ENCODE measurements around the gene CDHR2. TPM values are rescaled to one million over a fixed set of nuclear protein-coding genes. Genes with fewer than 3 reads are reported as not detected.

The CDHR2 gene
- total RNA-seq, 1 donor from 2014 or later = not detected

DNA sequence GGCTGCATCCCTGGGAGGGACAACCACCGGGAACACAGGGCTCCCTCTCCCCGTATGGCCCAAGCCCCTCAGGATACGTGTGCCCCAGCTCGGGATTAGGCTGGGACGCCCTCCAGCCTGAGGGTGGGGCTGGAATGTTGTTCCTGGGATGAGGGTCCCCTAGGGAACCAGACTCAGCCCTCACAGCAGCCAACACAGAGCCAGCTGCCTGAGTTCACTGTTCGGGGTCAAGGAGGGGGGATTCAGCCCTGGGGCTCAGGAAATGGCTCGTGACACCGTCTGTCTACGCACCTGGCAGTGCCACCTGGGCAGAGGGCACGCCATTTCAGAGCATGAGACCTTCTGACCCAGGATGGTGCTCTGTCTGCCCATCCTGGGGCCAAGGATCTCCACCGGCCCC lies 20.8 kb upstream of the CDHR2 start:
- H3K36me3 ChIP-seq (ENCODE audit: control insufficient read depth in 3 of 3, insufficient read depth in 3 of 3, low read length in 3 of 3) = peaks cover 27 to 40% (median 36%) of the 10 kb centered on the region in 3 donors
- H3K27me3 ChIP-seq (ENCODE audit: control insufficient read depth in 3 of 3, insufficient read depth in 3 of 3, low read length in 3 of 3) = no peaks in the 10 kb centered on the region
- peaks cover 14 to 17% (median 17%) of the 10 kb centered on the region in 3 donors for H3K4me1 ChIP-seq (ENCODE audit: control insufficient read depth in 3 of 3, insufficient read depth in 3 of 3, low read length in 3 of 3)
- H3K9ac ChIP-seq (ENCODE audit: low read depth in 1 of 3, low read length in 3 of 3) = no peak overlapping the region
- H3K9me3 ChIP-seq (ENCODE audit: control insufficient read depth in 3 of 3, low read length in 3 of 3) = no peaks in the 10 kb centered on the region
- H3K4me3 ChIP-seq (ENCODE audit: low read length in 3 of 3) = no peak overlapping the region
- H3K27ac ChIP-seq (ENCODE audit: low read depth, low read length) = no peak overlapping the region

DNA sequence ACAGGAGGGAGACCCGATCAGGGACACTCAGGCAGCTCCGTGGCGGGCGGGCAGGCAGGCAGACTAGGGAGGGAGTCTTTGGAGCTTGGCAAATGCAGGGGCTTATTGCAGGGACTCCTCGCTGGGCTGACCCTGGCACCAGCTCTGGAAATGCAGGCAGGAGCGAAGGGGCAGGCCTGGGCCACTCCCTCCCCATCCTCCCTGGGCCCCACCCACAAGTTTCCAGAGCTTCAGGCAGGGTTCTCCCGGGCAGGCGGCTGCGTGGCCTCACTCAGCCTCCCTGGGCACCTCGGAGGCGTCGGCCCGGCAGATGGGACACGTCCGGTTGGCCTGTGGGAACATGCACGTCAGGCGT lies 20.4 kb upstream of the CDHR2 start:
- H3K9me3 ChIP-seq (ENCODE audit: control insufficient read depth in 3 of 3, low read length in 3 of 3) = no peaks in the 10 kb centered on the region
- H3K36me3 ChIP-seq (ENCODE audit: control insufficient read depth in 3 of 3, insufficient read depth in 3 of 3, low read length in 3 of 3) = peaks cover 27 to 40% (median 36%) of the 10 kb centered on the region in 3 donors
- no peak overlapping the region for H3K27ac ChIP-seq (ENCODE audit: low read depth, low read length)
- no peaks in the 10 kb centered on the region for H3K27me3 ChIP-seq (ENCODE audit: control insufficient read depth in 3 of 3, insufficient read depth in 3 of 3, low read length in 3 of 3)
- no peak overlapping the region for H3K4me3 ChIP-seq (ENCODE audit: low read length in 3 of 3)
- no peak overlapping the region for H3K9ac ChIP-seq (ENCODE audit: low read depth in 1 of 3, low read length in 3 of 3)
- peaks cover 18 to 22% (median 21%) of the 10 kb centered on the region in 3 donors for H3K4me1 ChIP-seq (ENCODE audit: control insufficient read depth in 3 of 3, insufficient read depth in 3 of 3, low read length in 3 of 3)

DNA sequence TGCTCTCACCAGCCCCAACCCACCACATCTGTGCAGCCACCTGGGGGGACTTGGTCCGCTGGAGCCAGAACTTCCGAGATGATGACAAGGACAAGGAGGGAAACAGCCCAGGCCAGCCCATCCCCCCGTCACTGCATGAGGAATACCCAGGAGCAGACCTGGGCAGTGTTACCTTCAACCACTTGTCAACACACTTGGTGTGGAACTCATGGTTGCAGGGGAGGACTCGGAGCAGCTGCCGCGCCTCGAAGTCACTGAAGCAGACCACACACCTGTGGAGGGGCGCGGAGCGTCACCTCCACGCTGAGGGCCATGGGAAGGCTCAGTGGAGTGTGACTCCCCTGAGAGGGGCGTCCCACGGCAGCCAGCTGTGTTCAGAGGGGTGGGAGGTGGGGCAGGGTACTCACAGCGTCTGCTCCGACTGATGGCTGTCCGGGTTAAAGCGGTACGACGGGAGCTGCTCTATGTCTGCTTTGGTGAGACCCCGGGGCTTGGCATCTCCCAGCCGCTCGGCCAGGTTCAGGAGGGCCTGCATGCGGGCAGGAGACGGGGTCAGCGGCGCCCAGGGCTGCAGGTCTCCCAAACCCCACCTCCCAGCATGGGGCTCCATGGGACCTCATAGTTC lies 19.9 kb upstream of the CDHR2 start:
- H3K9me3 ChIP-seq (ENCODE audit: control insufficient read depth in 3 of 3, low read length in 3 of 3) = no peaks in the 10 kb centered on the region
- no peaks in the 10 kb centered on the region for H3K27me3 ChIP-seq (ENCODE audit: control insufficient read depth in 3 of 3, insufficient read depth in 3 of 3, low read length in 3 of 3)
- no peak overlapping the region for H3K4me3 ChIP-seq (ENCODE audit: low read length in 3 of 3)
- H3K9ac ChIP-seq (ENCODE audit: low read depth in 1 of 3, low read length in 3 of 3) = no peak overlapping the region
- H3K36me3 ChIP-seq (ENCODE audit: control insufficient read depth in 3 of 3, insufficient read depth in 3 of 3, low read length in 3 of 3) = peaks cover 27 to 40% (median 36%) of the 10 kb centered on the region in 3 donors
- peaks cover 23 to 27% (median 26%) of the 10 kb centered on the region in 3 donors for H3K4me1 ChIP-seq (ENCODE audit: control insufficient read depth in 3 of 3, insufficient read depth in 3 of 3, low read length in 3 of 3)
- H3K27ac ChIP-seq (ENCODE audit: low read depth, low read length) = no peak overlapping the region

DNA sequence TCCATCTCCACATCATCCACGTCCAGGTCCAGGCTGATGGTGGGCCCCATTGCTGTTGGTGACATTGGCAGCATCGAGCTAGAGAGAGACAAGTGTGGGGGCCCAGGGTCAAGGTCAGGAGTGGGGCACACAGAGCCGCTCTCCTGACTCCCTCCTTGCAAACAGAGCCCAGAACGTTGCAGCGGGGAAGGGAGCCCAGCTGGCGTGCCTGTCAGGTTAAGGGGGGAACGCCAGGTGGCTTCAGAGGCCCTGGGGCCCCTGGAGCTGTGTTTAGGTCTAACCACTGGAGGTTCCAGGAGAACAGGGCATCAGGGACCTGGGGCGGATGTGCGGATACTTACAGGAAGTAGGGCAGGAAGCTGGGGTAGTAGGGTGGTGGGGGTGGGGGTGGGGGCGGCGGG lies 19.4 kb upstream of the CDHR2 start:
- Histone ChIP-seq H3K9ac (ENCODE audit: low read depth in 1 of 3, low read length in 3 of 3) (no peak overlapping the region), H3K4me1 (ENCODE audit: control insufficient read depth in 3 of 3, insufficient read depth in 3 of 3, low read length in 3 of 3) (peaks cover 28 to 32% (median 31%) of the 10 kb centered on the region in 3 donors), H3K36me3 (ENCODE audit: control insufficient read depth in 3 of 3, insufficient read depth in 3 of 3, low read length in 3 of 3) (peaks cover 27 to 40% (median 36%) of the 10 kb centered on the region in 3 donors), H3K27ac (ENCODE audit: low read depth, low read length) (no peak overlapping the region), H3K9me3 (ENCODE audit: control insufficient read depth in 3 of 3, low read length in 3 of 3) (no peaks in the 10 kb centered on the region), H3K4me3 (ENCODE audit: low read length in 3 of 3) (no peak overlapping the region), H3K27me3 (ENCODE audit: control insufficient read depth in 3 of 3, insufficient read depth in 3 of 3, low read length in 3 of 3) (no peaks in the 10 kb centered on the region)

DNA sequence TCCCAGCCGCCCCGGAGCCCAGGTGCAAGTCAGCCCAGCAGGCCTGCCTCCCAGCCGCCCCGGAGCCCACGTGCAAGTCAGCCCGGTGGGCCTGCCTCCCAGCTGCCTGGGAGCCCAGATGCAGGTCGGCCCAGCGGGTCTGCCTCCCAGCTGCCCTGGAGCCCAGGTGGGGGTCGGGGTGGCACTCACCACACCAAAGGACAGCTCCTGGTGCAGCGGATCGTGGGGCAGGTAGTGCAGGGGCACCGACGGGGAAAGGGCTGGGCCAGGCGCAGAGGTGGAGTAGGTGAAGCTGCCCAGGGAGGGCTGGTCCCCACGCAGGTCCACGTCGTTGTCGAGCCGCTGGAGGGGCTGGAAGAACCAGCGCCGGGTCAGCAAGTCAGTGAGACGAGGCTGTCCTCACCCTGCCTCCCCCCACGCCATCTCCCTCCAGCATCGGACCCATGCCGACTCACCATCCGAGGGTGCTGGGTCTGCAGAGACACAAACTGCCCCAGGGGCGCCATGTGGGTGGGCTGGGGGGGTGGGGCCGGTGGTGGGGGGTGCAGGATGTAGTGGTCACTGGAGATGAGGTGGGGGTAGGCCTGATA lies 18.7 kb upstream of the CDHR2 start:
- no peaks in the 10 kb centered on the region for H3K27me3 ChIP-seq (ENCODE audit: control insufficient read depth in 3 of 3, insufficient read depth in 3 of 3, low read length in 3 of 3)
- H3K9ac ChIP-seq (ENCODE audit: low read depth in 1 of 3, low read length in 3 of 3) = no peak overlapping the region
- peaks cover 36 to 39% (median 39%) of the 10 kb centered on the region in 3 donors for H3K4me1 ChIP-seq (ENCODE audit: control insufficient read depth in 3 of 3, insufficient read depth in 3 of 3, low read length in 3 of 3)
- no peak overlapping the region for H3K4me3 ChIP-seq (ENCODE audit: low read length in 3 of 3)
- no peak overlapping the region for H3K27ac ChIP-seq (ENCODE audit: low read depth, low read length)
- no peaks in the 10 kb centered on the region for H3K9me3 ChIP-seq (ENCODE audit: control insufficient read depth in 3 of 3, low read length in 3 of 3)
- H3K36me3 ChIP-seq (ENCODE audit: control insufficient read depth in 3 of 3, insufficient read depth in 3 of 3, low read length in 3 of 3) = peaks cover 27 to 40% (median 36%) of the 10 kb centered on the region in 3 donors

DNA sequence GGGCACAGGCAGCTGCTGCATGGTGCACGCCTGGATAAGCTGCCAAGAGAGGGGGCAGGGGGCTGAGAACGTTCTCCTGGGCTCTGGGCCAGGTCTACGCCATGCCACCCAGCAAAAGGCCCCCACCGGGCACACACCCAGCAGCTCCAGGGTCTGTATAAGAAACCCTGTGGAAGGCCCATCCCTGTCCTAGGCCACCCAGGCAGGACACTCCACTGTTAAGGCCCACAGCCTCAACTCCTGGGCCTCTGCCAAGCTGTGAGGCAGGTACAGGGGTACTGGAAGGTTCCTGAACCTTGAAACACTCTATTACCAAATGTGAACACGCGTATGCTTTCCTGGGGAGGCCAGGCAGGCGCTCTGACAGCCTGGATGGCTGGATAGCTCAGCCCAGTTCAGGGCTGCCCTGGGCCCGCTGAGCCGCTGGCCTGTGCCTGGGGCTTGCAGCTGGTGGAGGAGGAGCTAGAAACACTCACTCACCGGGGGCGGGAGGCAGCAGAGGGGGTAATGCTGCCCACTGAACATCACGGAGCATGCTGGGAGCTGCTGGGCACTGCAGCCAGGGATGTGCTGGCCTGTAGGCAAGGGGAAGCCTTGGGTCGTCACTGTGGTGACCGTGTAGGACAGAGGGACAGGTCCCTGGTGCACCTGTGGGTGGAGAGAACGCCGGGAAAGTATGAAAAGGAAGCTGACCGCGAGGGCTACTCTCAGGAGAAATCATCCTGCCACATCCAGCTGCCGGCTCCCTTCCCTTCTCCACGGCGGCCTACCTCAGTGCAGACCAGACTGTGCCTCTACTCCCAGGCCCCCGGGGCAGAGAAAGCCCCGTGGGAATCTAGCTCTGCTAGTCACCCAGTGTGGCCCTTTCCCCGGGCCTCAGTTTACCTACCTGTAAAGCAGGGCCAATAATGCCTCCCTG lies 17.9 kb upstream of the CDHR2 start:
- Histone ChIP-seq H3K9ac (ENCODE audit: low read depth in 1 of 3, low read length in 3 of 3) (no peak overlapping the region), H3K4me1 (ENCODE audit: control insufficient read depth in 3 of 3, insufficient read depth in 3 of 3, low read length in 3 of 3) (peaks cover 43 to 47% (median 46%) of the 10 kb centered on the region in 3 donors), H3K4me3 (ENCODE audit: low read length in 3 of 3) (no peak overlapping the region), H3K27ac (ENCODE audit: low read depth, low read length) (no peak overlapping the region), H3K36me3 (ENCODE audit: control insufficient read depth in 3 of 3, insufficient read depth in 3 of 3, low read length in 3 of 3) (peaks cover 27 to 40% (median 36%) of the 10 kb centered on the region in 3 donors), H3K27me3 (ENCODE audit: control insufficient read depth in 3 of 3, insufficient read depth in 3 of 3, low read length in 3 of 3) (no peaks in the 10 kb centered on the region), H3K9me3 (ENCODE audit: control insufficient read depth in 3 of 3, low read length in 3 of 3) (no peaks in the 10 kb centered on the region)

DNA sequence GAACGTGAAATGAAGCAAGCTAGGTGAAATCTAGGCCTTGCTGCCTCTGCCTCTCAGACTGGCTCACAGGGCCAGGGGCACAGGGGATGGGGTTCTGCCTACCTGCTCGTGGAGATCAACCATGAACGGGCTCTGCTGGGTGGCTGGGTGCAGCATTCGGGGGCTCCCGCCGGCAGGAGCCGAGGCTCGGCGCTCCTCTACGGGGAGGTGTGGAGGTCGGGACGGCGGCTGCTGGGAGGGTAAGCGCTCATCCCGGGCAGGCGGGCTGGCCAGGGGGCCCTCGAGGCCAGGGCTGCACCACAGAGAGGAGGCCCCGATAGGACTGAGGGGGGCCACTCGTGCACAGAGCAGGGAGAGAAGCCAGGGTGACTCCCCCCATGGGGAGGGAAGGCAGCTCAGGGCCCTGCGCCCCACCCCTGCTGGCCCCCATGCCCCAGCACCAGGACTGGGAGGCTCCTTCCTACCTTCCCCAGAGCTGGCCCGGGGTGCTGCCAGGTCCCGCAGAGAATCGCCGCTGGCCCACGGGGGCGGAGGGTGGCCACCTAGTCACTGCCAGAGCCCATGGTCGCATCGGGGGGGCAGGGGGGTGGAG lies 17.1 kb upstream of the CDHR2 start:
- no peaks in the 10 kb centered on the region for H3K27me3 ChIP-seq (ENCODE audit: control insufficient read depth in 3 of 3, insufficient read depth in 3 of 3, low read length in 3 of 3)
- no peaks in the 10 kb centered on the region for H3K9me3 ChIP-seq (ENCODE audit: control insufficient read depth in 3 of 3, low read length in 3 of 3)
- H3K9ac ChIP-seq (ENCODE audit: low read depth in 1 of 3, low read length in 3 of 3) = no peak overlapping the region
- no peak overlapping the region for H3K4me3 ChIP-seq (ENCODE audit: low read length in 3 of 3)
- H3K4me1 ChIP-seq (ENCODE audit: control insufficient read depth in 3 of 3, insufficient read depth in 3 of 3, low read length in 3 of 3) = peaks cover 45 to 49% (median 47%) of the 10 kb centered on the region in 3 donors
- H3K27ac ChIP-seq (ENCODE audit: low read depth, low read length) = no peak overlapping the region
- peaks cover 27 to 40% (median 36%) of the 10 kb centered on the region in 3 donors for H3K36me3 ChIP-seq (ENCODE audit: control insufficient read depth in 3 of 3, insufficient read depth in 3 of 3, low read length in 3 of 3)

DNA sequence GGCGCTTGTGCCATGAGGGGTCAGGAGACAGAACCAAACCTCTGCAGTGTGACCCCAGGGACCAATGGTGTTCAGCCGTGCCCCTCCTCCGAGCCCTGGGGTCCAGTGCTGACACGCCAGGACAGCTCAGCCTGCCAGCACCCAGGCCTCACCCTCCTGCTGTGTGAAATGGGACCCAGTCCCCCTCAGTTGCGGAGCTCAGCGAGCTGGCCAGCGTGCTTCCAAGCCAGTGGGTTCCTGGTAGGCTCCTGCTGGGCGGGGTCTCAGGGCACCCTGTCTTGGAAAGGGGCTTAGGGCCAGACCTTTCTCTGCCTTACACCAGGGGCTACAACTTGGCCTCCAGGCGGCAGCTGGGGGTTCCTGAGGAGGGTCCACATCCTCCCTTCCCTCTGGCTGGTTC lies 16.3 kb upstream of the CDHR2 start:
- H3K27ac ChIP-seq (ENCODE audit: low read depth, low read length) = peak overlapping the region; percentile 8
- no peak overlapping the region for H3K4me3 ChIP-seq (ENCODE audit: low read length in 3 of 3)

DNA sequence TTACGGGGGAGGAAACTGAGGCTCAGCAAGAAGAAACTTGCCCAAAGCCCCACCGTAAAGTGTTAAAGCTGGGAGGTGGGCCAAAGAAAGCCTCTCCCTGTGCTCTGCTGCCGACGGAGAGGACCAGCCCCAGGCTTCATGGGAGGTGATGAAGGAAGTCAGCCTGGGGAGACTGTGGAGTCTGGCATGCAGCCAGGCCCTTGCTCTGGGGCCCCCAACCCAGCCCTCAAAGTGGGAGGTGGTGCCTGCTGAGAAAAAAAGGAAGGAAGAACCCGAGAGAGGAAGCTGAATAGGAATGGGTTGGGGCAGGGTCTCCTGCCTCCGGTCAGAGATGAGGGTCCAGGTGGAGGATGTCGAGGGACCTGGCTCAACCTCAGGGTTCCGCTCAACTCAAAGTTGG lies 15.8 kb upstream of the CDHR2 start:
- H3K9me3 ChIP-seq (ENCODE audit: control insufficient read depth in 3 of 3, low read length in 3 of 3) = no peaks in the 10 kb centered on the region
- H3K9ac ChIP-seq (ENCODE audit: low read depth in 1 of 3, low read length in 3 of 3) = peak overlapping the region in 2 of 3 donors; percentile 33 to 95
- peaks cover 48 to 57% (median 52%) of the 10 kb centered on the region in 3 donors for H3K4me1 ChIP-seq (ENCODE audit: control insufficient read depth in 3 of 3, insufficient read depth in 3 of 3, low read length in 3 of 3)
- peak overlapping the region in 2 of 3 donors; percentile 0 to 29 for H3K4me3 ChIP-seq (ENCODE audit: low read length in 3 of 3)
- H3K27ac ChIP-seq (ENCODE audit: low read depth, low read length) = peak overlapping the region; percentile 97
- H3K36me3 ChIP-seq (ENCODE audit: control insufficient read depth in 3 of 3, insufficient read depth in 3 of 3, low read length in 3 of 3) = peaks cover 19 to 30% (median 29%) of the 10 kb centered on the region in 3 donors
- H3K27me3 ChIP-seq (ENCODE audit: control insufficient read depth in 3 of 3, insufficient read depth in 3 of 3, low read length in 3 of 3) = no peaks in the 10 kb centered on the region

More for the DNA sequence above, 16.3 kb upstream of the CDHR2 start:
- Histone ChIP-seq H3K9me3 (ENCODE audit: control insufficient read depth in 3 of 3, low read length in 3 of 3) (no peaks in the 10 kb centered on the region), H3K36me3 (ENCODE audit: control insufficient read depth in 3 of 3, insufficient read depth in 3 of 3, low read length in 3 of 3) (peaks cover 20 to 35% (median 35%) of the 10 kb centered on the region in 3 donors), H3K4me1 (ENCODE audit: control insufficient read depth in 3 of 3, insufficient read depth in 3 of 3, low read length in 3 of 3) (peaks cover 45 to 52% (median 47%) of the 10 kb centered on the region in 3 donors), H3K27me3 (ENCODE audit: control insufficient read depth in 3 of 3, insufficient read depth in 3 of 3, low read length in 3 of 3) (no peaks in the 10 kb centered on the region), H3K9ac (ENCODE audit: low read depth in 1 of 3, low read length in 3 of 3) (peak overlapping the region in 2 of 3 donors; percentile 20 to 25)

Measured in skeletal muscle tissue (tissue), 4 donors.